GM23338 (cell line): ENCODE results near the gene MANBA. TPM values are rescaled to one million over a fixed set of nuclear protein-coding genes. Genes with fewer than 3 reads are reported as not detected.

Experiments used
- ATAC-seq: fragments of 200-7000 bp; cut with Tn5 transposase; 3 replicates; pipeline ENCODE4 v1.9.1; 2020
- DNase-seq: peaks from one replicate; pipeline ENCODE4 v3.0.0-alpha.2; 2015; ENCODE audit warnings: low spot score
- H2AFZ ChIP-seq: fragments of 200-600 bp; sonication (generic); 2 replicates; pipeline ENCODE4 v1.8.0; 2016; ENCODE audit warnings: antibody characterized with exemption, mild to moderate bottlenecking, moderate library complexity
- H3F3A ChIP-seq: fragments of 200-600 bp; sonication (generic); replicated peaks from 2 replicates; pipeline ENCODE4 v1.8.0; 2017; ENCODE audit warnings: antibody characterized with exemption, mixed run types, low read depth
- H3K27ac ChIP-seq: fragments of 200-600 bp; sonication (generic); 2 replicates; pipeline ENCODE4 v1.6.1; 2016; ENCODE audit warnings: low read depth
- H3K27me3 ChIP-seq: fragments of 200-600 bp; sonication (generic); 2 replicates; pipeline ENCODE4 v1.8.0; 2016; ENCODE audit warnings: mild to moderate bottlenecking, mixed run types, moderate library complexity; ENCODE audit not compliant: insufficient read depth
- H3K36me3 ChIP-seq: fragments of 200-600 bp; sonication (generic); 2 replicates; pipeline ENCODE4 v1.8.0; 2016; ENCODE audit warnings: mild to moderate bottlenecking; ENCODE audit not compliant: insufficient read depth
- H3K4me1 ChIP-seq: fragments of 200-600 bp; sonication (generic); 2 replicates; pipeline ENCODE4 v1.8.0; 2016; ENCODE audit warnings: mild to moderate bottlenecking, moderate library complexity; ENCODE audit not compliant: insufficient read depth
- H3K4me2 ChIP-seq: fragments of 200-600 bp; sonication (generic); 2 replicates; pipeline ENCODE4 v1.7.1; 2017; ENCODE audit warnings: mixed run types
- H3K4me3 ChIP-seq: fragments of 200-600 bp; sonication (generic); 2 replicates; pipeline ENCODE4 v1.6.1; 2016; ENCODE audit warnings: mixed run types
- H3K79me2 ChIP-seq: fragments of 200-600 bp; sonication (generic); replicated peaks from 2 replicates; pipeline ENCODE4 v1.8.0; 2017; ENCODE audit warnings: mild to moderate bottlenecking; ENCODE audit not compliant: insufficient read depth
- H3K9me2 ChIP-seq: fragments of 200-600 bp; sonication (generic); 2 replicates; pipeline ENCODE4 v1.8.0; 2017; ENCODE audit not compliant: insufficient read depth
- H4K20me1 ChIP-seq: fragments of 200-600 bp; sonication (generic); replicated peaks from 2 replicates; pipeline ENCODE4 v1.8.0; 2017; ENCODE audit warnings: mild to moderate bottlenecking; ENCODE audit not compliant: insufficient read depth
- H3K27ac Mint-ChIP-seq: 2 replicates; pipeline ENCODE4 v1.8.0; 2020; ENCODE audit warnings: inconsistent platforms, mild to moderate bottlenecking, moderate library complexity, mixed read lengths
- H3K27me3 Mint-ChIP-seq: 3 replicates; pipeline ENCODE4 v1.8.0; 2022; ENCODE audit warnings: low read depth, mild to moderate bottlenecking, moderate library complexity, mixed read lengths, inconsistent platforms; ENCODE audit not compliant: insufficient read depth, poor library complexity
- H3K36me3 Mint-ChIP-seq: 3 replicates; pipeline ENCODE4 v1.8.0; 2021; ENCODE audit warnings: low read depth, mild to moderate bottlenecking, inconsistent platforms, moderate library complexity, mixed read lengths
- H3K4me1 Mint-ChIP-seq: 3 replicates; pipeline ENCODE4 v1.8.0; 2020; ENCODE audit warnings: mild to moderate bottlenecking, inconsistent platforms, mixed read lengths
- H3K4me3 Mint-ChIP-seq: 3 replicates; pipeline ENCODE4 v1.8.0; 2021; ENCODE audit warnings: moderate library complexity, mild to moderate bottlenecking, inconsistent platforms, mixed read lengths
- H3K9me3 Mint-ChIP-seq: 3 replicates; pipeline ENCODE4 v1.8.0; 2020; ENCODE audit warnings: moderate library complexity, mild to moderate bottlenecking, inconsistent platforms, mixed read lengths
- CREB1 ChIP-seq: fragments of 250-450 bp; sonication (Bioruptor Pico); IDR thresholded peaks from 2 replicates; pipeline ENCODE4 v1.5.0; 2020; ENCODE audit warnings: low read depth, mild to moderate bottlenecking, moderate library complexity
- ETS1 ChIP-seq: IDR thresholded peaks from 2 replicates; pipeline ENCODE4 v1.6.1; 2016; ENCODE audit warnings: antibody characterized with exemption
- EZH2 ChIP-seq: fragments of 200-600 bp; sonication (generic); IDR thresholded peaks from one replicate; pipeline ENCODE4 v1.8.0; 2017; ENCODE audit warnings: antibody characterized with exemption, mild to moderate bottlenecking, low read depth; ENCODE audit not compliant: unreplicated experiment
- JUNB ChIP-seq: IDR thresholded peaks from one replicate; pipeline ENCODE4 v1.6.1; 2016; ENCODE audit warnings: antibody characterized with exemption; ENCODE audit not compliant: unreplicated experiment
- NANOG ChIP-seq: IDR thresholded peaks from 2 replicates; pipeline ENCODE4 v1.6.1; 2016; ENCODE audit warnings: antibody characterized with exemption, borderline replicate concordance
- POLR2AphosphoS5 ChIP-seq: IDR thresholded peaks from 2 replicates; pipeline ENCODE4 v1.6.1; 2016; ENCODE audit warnings: antibody characterized with exemption, low read depth
- STAT1 ChIP-seq: IDR thresholded peaks from one replicate; pipeline ENCODE4 v1.6.1; 2016; ENCODE audit warnings: antibody characterized with exemption; ENCODE audit not compliant: unreplicated experiment
- ZNF114 ChIP-seq: fragments of 250-450 bp; sonication (Bioruptor Pico); IDR thresholded peaks from 2 replicates; pipeline ENCODE4 v1.5.0; 2020; ENCODE audit warnings: mild to moderate bottlenecking, moderate library complexity
- ZNF331 ChIP-seq: fragments of 250-450 bp; sonication (Bioruptor Pico); IDR thresholded peaks from 2 replicates; pipeline ENCODE4 v1.5.0; 2020; ENCODE audit warnings: low read depth, mild to moderate bottlenecking, moderate library complexity
- ZNF462 ChIP-seq: fragments of 250-450 bp; sonication (Bioruptor Pico); IDR thresholded peaks from 2 replicates; pipeline ENCODE4 v1.5.0; 2020; ENCODE audit warnings: mild to moderate bottlenecking, moderate library complexity
- polyA plus RNA-seq: library from polyadenylated mRNA; unstranded; fragments of >200 nt; fragmentation: Nextera tagmentation; extraction: Ambion mirVana; gene quantifications from 2 replicates; pipeline ENCODE4 v1.2.1, GENCODE V29; 2016
- total RNA-seq: library from RNA; depleted of rRNA; stranded (reverse); fragments of >200 nt; shearing (Covaris generic); gene quantifications from 2 replicates; pipeline ENCODE4 v1.2.3, GENCODE V29; 2014

MANBA gene
- total and polyA plus RNA-seq, 2 experiments from 2014 or later, result 13.2 to 54.3 TPM

- Mint-ChIP-seq H3K27me3 (no peaks in the 10 kb centered on the region), H3K4me1 (peaks cover 18% of the 10 kb centered on the region), H3K4me3 (no peak overlapping the region), H3K36me3 (peaks cover 13% of the 10 kb centered on the region), H3K9me3 (peaks cover 2% of the 10 kb centered on the region; the same call in 1 of the 3 replicates), H3K27ac (no peak overlapping the region)
- Histone ChIP-seq H3F3A (no peaks in the 10 kb centered on the region), H2AFZ (no peak overlapping the region), H3K27ac (no peak overlapping the region), H3K9me2 (no peaks in the 10 kb centered on the region), H3K27me3 (no peaks in the 10 kb centered on the region), H3K4me3 (no peak overlapping the region), H3K4me2 (no peak overlapping the region), H3K36me3 (no peaks in the 10 kb centered on the region), H3K79me2 (peaks cover 73% of the 10 kb centered on the region), H3K4me1 (no peaks in the 10 kb centered on the region), H4K20me1 (no peaks in the 10 kb centered on the region)
- no peak for TF ChIP-seq ETS1
- no peak for TF ChIP-seq CREB1
- no peak for TF ChIP-seq POLR2AphosphoS5
- TF ChIP-seq ZNF331 (CRISPR knock-in tag), result no peak
- no peak for TF ChIP-seq STAT1
- TF ChIP-seq ZNF114 (CRISPR knock-in tag), result no peak
- no peak for TF ChIP-seq NANOG
- no peak for TF ChIP-seq EZH2
- no peak for TF ChIP-seq ZNF462
- TF ChIP-seq JUNB, result no peak
- ATAC-seq, result peak; percentile 89
- peak; percentile 49 for DNase-seq
Measured at GRCh38 chr4:102736636-102737549, 23.9 kb downstream of the MANBA start.
